Gastroesophageal sphincter (tissue), 3 donors: ENCODE data around the gene RAB26.

Source experiments
- POLR2A ChIP-seq, 2 donors: fragments of 450-650 bp; IDR thresholded peaks; one replicate each; pipeline ENCODE4 v1.6.1; 2017; ENCODE audit warnings: antibody characterized with exemption in 2 of 2, mild to moderate bottlenecking in 2 of 2, moderate library complexity in 1 of 2
- POLR2AphosphoS5 ChIP-seq: sonication (generic); formaldehyde crosslinking; IDR thresholded peaks from one replicate; pipeline ENCODE4 v1.6.1; 2017; ENCODE audit warnings: antibody characterized with exemption
- TF ChIP-seq, protein P1 (sequence below), 4 experiments: fragments of 200-600 bp in 2 of 4; fragments of 450-650 bp in 2 of 4; sonication (generic) in 1 of 4; IDR thresholded peaks; one replicate each; pipeline ENCODE4 v1.5.1; 2017 to 2019; ENCODE audit warnings: antibody characterized with exemption in 4 of 4, mild to moderate bottlenecking in 2 of 4, moderate library complexity in 2 of 4

DNA sequence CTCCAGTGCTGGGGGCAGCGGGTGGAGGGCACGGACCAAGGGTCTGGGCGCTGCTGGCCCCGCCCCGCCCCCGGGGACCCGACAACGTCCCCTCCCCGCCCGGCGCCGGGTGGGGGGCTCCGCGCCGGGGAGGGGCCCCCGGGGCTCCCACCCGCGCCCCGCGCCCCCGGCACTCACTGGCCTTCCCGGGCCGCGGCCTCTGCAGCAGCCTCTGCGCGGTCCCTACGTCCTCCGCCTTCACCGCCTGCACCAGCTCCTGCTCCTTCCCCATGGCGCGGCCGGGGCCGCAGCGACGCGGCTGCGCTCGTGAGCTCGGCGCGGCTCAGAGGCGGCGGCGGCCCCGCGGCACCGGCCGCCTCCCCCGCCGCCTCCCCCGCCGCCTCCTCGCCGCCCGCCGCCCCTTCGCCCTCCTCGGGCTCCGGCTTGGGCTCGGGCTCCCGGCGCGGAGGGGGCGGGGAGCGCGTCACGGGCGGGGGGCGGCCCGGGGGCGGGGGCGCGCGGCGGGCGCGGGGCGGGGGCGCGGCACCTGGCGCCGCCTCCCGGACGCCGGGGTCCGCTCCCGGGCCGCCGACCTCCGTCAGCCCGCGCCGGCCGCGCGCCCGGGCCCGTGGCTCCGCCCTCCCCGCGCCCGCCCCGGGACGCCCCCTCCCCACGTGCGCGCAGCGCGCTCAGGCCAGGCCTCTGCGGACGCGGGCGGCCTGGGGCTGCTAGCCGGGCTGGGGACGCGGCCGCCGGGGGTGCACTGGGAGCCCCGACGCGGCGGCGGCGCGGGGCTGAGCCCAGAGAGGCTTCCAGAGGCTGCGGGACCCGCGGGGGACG is 47.9 kb downstream of the RAB26 start, which contains the start of gene CASKIN1:
- TF ChIP-seq, protein P1, sequence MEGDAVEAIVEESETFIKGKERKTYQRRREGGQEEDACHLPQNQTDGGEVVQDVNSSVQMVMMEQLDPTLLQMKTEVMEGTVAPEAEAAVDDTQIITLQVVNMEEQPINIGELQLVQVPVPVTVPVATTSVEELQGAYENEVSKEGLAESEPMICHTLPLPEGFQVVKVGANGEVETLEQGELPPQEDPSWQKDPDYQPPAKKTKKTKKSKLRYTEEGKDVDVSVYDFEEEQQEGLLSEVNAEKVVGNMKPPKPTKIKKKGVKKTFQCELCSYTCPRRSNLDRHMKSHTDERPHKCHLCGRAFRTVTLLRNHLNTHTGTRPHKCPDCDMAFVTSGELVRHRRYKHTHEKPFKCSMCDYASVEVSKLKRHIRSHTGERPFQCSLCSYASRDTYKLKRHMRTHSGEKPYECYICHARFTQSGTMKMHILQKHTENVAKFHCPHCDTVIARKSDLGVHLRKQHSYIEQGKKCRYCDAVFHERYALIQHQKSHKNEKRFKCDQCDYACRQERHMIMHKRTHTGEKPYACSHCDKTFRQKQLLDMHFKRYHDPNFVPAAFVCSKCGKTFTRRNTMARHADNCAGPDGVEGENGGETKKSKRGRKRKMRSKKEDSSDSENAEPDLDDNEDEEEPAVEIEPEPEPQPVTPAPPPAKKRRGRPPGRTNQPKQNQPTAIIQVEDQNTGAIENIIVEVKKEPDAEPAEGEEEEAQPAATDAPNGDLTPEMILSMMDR (IDR thresholded peaks at IDR 0.05): no peak
- TF ChIP-seq POLR2A (IDR thresholded peaks at IDR 0.05) (no peak), POLR2AphosphoS5 (no peak)
